Measurements from ENCODE around the gene TRPV2.
A peak's percentile ranks its signal among the peaks of the same experiment; 100 is the strongest.
"Not testable (repeated sequence)": the region's sequence is repeated elsewhere in the genome, so short reads cannot be mapped to it uniquely, and the experiment has no call there.

The TRPV2 gene

GRCh38 chr17:16447676-16448075, 32.3 kb downstream of the TRPV2 start:
- no peak overlapping the region for H3K9ac ChIP-seq (ENCODE audit: low read depth, low read length)
- WGBS, result 90% methylated on average over 8 of the region's 8 CpGs
- peaks cover 48% of the 10 kb centered on the region for H3K36me3 ChIP-seq (ENCODE audit: insufficient read depth, low read length)
- no peak overlapping the region; the same call in 1 of the 2 replicates for H3K27ac ChIP-seq (ENCODE audit: low read depth, low read length)
- H3K27me3 ChIP-seq (ENCODE audit: insufficient read depth, low read length), result no peaks in the 10 kb centered on the region
- H3K9me3 ChIP-seq (ENCODE audit: insufficient read depth, low read depth, low read length), result no peaks in the 10 kb centered on the region
- H3K4me1 ChIP-seq (ENCODE audit: insufficient read depth, low read length), result peaks cover under 1% of the 10 kb centered on the region; the same call in 1 of the 2 replicates
- no peak overlapping the region for H3K4me3 ChIP-seq (ENCODE audit: low read length)

DNA sequence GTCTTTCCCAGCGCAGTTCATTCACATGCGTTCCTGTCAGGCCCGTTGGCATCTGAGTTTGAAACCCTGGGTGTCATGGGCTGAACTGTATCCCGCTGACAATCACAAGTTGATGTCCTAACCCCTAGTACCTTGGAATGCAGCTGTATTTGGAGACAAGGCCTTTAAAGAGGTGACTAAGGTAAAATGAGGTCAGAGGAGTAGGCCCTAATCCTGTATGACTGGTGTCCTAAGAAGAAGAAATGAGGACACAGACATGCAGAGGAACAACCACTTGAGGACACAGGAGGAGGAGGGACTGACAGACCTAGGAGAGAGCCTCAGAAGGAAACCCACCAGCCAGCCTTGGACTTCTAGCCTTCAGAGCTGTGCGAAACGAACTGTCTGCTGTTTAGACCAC, 33.1 kb downstream of the TRPV2 start:
- H3K4me1 ChIP-seq (ENCODE audit: insufficient read depth, low read length), result no peaks in the 10 kb centered on the region
- peak overlapping the region; percentile 13; the same call in 1 of the 2 replicates for H3K27ac ChIP-seq (ENCODE audit: low read depth, low read length)
- no peak overlapping the region for H3K4me3 ChIP-seq (ENCODE audit: low read length)
- no peaks in the 10 kb centered on the region for H3K27me3 ChIP-seq (ENCODE audit: insufficient read depth, low read length)
- no peaks in the 10 kb centered on the region for H3K9me3 ChIP-seq (ENCODE audit: insufficient read depth, low read depth, low read length)
- H3K9ac ChIP-seq (ENCODE audit: low read depth, low read length), result no peak overlapping the region
- WGBS, result 96% methylated on average over 6 of the region's 6 CpGs
- H3K36me3 ChIP-seq (ENCODE audit: insufficient read depth, low read length), result peaks cover 40% of the 10 kb centered on the region

- Histone ChIP-seq H3K27ac (ENCODE audit: low read depth, low read length) (no peak overlapping the region), H3K36me3 (ENCODE audit: insufficient read depth, low read length) (peaks cover 33% of the 10 kb centered on the region), H3K4me1 (ENCODE audit: insufficient read depth, low read length) (no peaks in the 10 kb centered on the region), H3K9me3 (ENCODE audit: insufficient read depth, low read depth, low read length) (no peaks in the 10 kb centered on the region), H3K4me3 (ENCODE audit: low read length) (no peak overlapping the region), H3K27me3 (ENCODE audit: insufficient read depth, low read length) (no peaks in the 10 kb centered on the region), H3K9ac (ENCODE audit: low read depth, low read length) (no peak overlapping the region)
- 93% methylated on average over 11 of the region's 11 CpGs for WGBS
These were observed 33.8 kb downstream of the TRPV2 start for GRCh38 chr17:16449121-16449570.

DNA sequence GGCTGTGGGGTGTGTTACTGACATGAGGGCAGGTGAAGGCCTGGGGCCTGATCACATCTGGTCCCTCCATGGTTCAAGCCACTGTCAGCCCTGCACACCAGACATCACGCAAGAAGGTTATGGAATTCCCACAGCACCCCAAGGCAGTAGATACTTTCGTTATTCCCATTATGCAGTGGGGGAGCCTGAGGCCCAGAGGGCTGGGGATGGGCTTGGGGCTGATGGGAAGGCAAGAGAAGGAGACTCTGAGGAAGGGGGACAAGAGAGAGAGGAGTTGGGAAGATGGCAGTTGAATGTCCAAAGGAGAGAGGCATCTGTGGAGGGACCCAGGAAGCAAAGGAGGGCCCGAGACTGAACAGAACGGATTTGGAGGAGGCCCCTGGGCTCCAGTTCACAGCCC, 34.7 kb downstream of the TRPV2 start:
- Histone ChIP-seq H3K9ac (ENCODE audit: low read depth, low read length) (no peak overlapping the region), H3K27me3 (ENCODE audit: insufficient read depth, low read length) (no peaks in the 10 kb centered on the region), H3K9me3 (ENCODE audit: insufficient read depth, low read depth, low read length) (no peaks in the 10 kb centered on the region), H3K27ac (ENCODE audit: low read depth, low read length) (no peak overlapping the region), H3K36me3 (ENCODE audit: insufficient read depth, low read length) (peaks cover 29% of the 10 kb centered on the region), H3K4me3 (ENCODE audit: low read length) (no peak overlapping the region), H3K4me1 (ENCODE audit: insufficient read depth, low read length) (no peaks in the 10 kb centered on the region)
- WGBS, result 90% methylated on average over 4 of the region's 4 CpGs

GRCh38 chr17:16452268-16452667, 36.9 kb downstream of the TRPV2 start:
- H3K27me3 ChIP-seq (ENCODE audit: insufficient read depth, low read length); H3K4me1 ChIP-seq (ENCODE audit: insufficient read depth, low read length); H3K27ac ChIP-seq (ENCODE audit: low read depth, low read length); H3K9ac ChIP-seq (ENCODE audit: low read depth, low read length); H3K9me3 ChIP-seq (ENCODE audit: insufficient read depth, low read depth, low read length); H3K4me3 ChIP-seq (ENCODE audit: low read length): not testable (repeated sequence)
- 83% methylated on average over 8 of the region's 8 CpGs for WGBS
- H3K36me3 ChIP-seq (ENCODE audit: insufficient read depth, low read length), result peaks cover 17% of the 10 kb centered on the region

GRCh38 chr17:16453493-16453851, 38.1 kb downstream of the TRPV2 start:
- Histone ChIP-seq H3K4me1 (ENCODE audit: insufficient read depth, low read length) (no peaks in the 10 kb centered on the region), H3K27ac (ENCODE audit: low read depth, low read length) (no peak overlapping the region), H3K27me3 (ENCODE audit: insufficient read depth, low read length) (no peaks in the 10 kb centered on the region), H3K9me3 (ENCODE audit: insufficient read depth, low read depth, low read length) (no peaks in the 10 kb centered on the region), H3K4me3 (ENCODE audit: low read length) (no peak overlapping the region), H3K9ac (ENCODE audit: low read depth, low read length) (no peak overlapping the region), H3K36me3 (ENCODE audit: insufficient read depth, low read length) (peaks cover 9% of the 10 kb centered on the region)
- 91% methylated on average over 4 of the region's 4 CpGs for WGBS

DNA sequence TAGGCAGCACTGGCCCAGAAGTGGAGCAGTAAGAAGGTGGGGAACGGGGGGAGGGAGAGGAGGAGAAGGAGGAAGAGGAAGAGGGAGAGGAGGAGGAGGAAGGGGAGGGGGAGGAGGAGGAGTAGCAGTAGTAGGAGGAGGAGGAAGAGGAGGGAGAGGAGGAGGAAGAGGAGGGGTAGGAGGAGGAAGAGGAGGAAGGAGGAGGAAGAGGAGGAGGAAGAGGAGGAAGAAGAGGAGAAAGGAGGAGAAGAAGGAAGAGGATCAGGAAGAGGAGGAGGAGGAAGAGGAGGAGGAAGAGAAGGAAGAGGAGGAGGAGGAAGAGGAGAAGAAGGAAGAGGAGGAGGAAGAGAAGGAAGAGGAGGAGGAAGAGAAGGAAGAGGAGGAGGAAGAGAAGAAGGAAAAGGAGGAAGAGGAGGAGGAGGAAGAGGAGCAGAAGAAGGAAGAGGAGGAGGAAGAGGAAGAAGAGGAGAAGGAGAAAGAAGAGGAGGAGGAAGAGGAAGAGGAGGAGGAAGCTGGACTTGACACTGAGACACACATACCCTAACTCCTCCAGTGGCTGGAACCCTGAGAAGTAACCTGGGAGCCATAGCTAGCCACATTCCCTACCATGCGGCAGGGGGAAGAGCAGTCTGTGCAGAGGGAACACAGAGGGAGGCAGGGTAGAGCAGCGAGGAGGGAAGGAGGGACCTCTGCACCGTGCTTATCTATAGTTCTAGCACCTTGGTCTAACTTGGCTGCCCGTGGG, 40.8 kb downstream of the TRPV2 start:
- Histone ChIP-seq H3K27me3 (ENCODE audit: insufficient read depth, low read length) (no peaks in the 10 kb centered on the region), H3K4me1 (ENCODE audit: insufficient read depth, low read length) (peaks cover 13% of the 10 kb centered on the region), H3K4me3 (ENCODE audit: low read length) (no peak overlapping the region), H3K36me3 (ENCODE audit: insufficient read depth, low read length) (no peaks in the 10 kb centered on the region; the same call in 1 of the 2 replicates), H3K27ac (ENCODE audit: low read depth, low read length) (no peak overlapping the region), H3K9ac (ENCODE audit: low read depth, low read length) (no peak overlapping the region), H3K9me3 (ENCODE audit: insufficient read depth, low read depth, low read length) (no peaks in the 10 kb centered on the region)
- 80% methylated on average over 5 of the region's 5 CpGs for WGBS

DNA sequence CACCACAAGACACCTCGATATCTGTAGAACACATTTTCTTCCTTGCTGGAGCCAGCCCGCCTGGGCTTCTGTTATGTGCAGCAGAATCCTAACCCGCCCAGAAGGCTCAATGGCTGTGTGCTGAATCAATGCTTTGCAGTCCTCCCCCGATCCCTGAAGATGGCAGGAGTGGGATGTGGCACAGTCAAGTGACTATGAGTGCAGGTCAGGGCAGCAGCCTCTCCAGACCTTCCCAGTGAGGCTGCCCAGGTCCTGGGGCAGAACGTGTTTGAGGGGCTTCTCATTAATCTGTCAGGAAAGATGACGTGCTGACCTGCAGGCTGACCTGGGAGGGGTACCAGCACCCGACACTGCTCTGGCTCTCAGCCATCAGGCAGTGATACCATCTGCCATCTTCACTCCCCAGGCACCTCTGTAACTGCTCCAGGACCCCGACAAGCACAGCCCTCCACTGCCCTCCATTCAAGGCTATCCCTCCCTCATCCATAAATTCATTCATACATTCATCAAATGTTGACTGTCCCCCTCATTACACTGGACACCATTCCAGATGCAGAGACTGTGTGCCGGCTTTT, 41.5 kb downstream of the TRPV2 start:
- H3K36me3 ChIP-seq (ENCODE audit: insufficient read depth, low read length), result peaks cover under 1% of the 10 kb centered on the region; the same call in 1 of the 2 replicates
- no peak overlapping the region for H3K9ac ChIP-seq (ENCODE audit: low read depth, low read length)
- no peak overlapping the region for H3K4me3 ChIP-seq (ENCODE audit: low read length)
- WGBS, result 85% methylated on average over 9 of the region's 9 CpGs
- H3K27ac ChIP-seq (ENCODE audit: low read depth, low read length), result no peak overlapping the region
- peaks cover 13% of the 10 kb centered on the region for H3K4me1 ChIP-seq (ENCODE audit: insufficient read depth, low read length)
- no peaks in the 10 kb centered on the region for H3K27me3 ChIP-seq (ENCODE audit: insufficient read depth, low read length)
- no peaks in the 10 kb centered on the region for H3K9me3 ChIP-seq (ENCODE audit: insufficient read depth, low read depth, low read length)

DNA sequence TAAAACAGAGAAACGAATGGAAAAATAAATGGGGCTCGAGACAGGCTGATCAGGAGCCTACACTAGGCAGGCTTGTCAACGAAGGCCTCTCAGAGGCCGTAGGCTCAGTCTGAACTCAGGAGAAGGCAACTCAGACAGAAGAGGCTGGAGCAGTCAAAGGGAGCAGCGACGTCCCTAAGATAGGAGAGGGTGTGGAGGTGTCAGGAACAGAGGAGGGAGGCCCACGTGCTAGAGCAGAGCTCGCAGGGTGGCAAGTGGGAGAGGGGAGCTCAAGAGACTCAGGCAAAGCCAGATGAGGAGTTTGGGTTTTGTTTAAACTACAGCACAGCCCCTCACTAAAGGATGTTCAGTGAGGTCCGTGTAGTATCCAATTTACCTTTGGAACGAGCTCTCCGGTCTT, 43.9 kb downstream of the TRPV2 start:
- Histone ChIP-seq H3K27me3 (ENCODE audit: insufficient read depth, low read length) (no peaks in the 10 kb centered on the region), H3K9ac (ENCODE audit: low read depth, low read length) (no peak overlapping the region), H3K4me3 (ENCODE audit: low read length) (no peak overlapping the region), H3K36me3 (ENCODE audit: insufficient read depth, low read length) (peaks cover 4% of the 10 kb centered on the region; the same call in 1 of the 2 replicates), H3K27ac (ENCODE audit: low read depth, low read length) (no peak overlapping the region), H3K4me1 (ENCODE audit: insufficient read depth, low read length) (peaks cover 13% of the 10 kb centered on the region), H3K9me3 (ENCODE audit: insufficient read depth, low read depth, low read length) (no peaks in the 10 kb centered on the region)
- WGBS, result 79% methylated on average over 11 of the region's 11 CpGs

- Histone ChIP-seq H3K4me3 (ENCODE audit: low read length) (no peak overlapping the region), H3K27me3 (ENCODE audit: insufficient read depth, low read length) (no peaks in the 10 kb centered on the region), H3K4me1 (ENCODE audit: insufficient read depth, low read length) (peaks cover 13% of the 10 kb centered on the region), H3K36me3 (ENCODE audit: insufficient read depth, low read length) (peaks cover 4% of the 10 kb centered on the region; the same call in 1 of the 2 replicates), H3K9ac (ENCODE audit: low read depth, low read length) (no peak overlapping the region), H3K9me3 (ENCODE audit: insufficient read depth, low read depth, low read length) (no peaks in the 10 kb centered on the region), H3K27ac (ENCODE audit: low read depth, low read length) (no peak overlapping the region)
- WGBS, result 71% methylated on average over 5 of the region's 5 CpGs
These were observed 44.6 kb downstream of the TRPV2 start for GRCh38 chr17:16459855-16460550.

All from HUES64 (cell line).